ENCODE measurements around the gene CCL16.

- TF ChIP-seq CTCF (IDR thresholded peaks at IDR 0.05), result no peak
- no peak for TF ChIP-seq POLR2A (IDR thresholded peaks at IDR 0.05)
- TF ChIP-seq POLR2AphosphoS5 (IDR thresholded peaks at IDR 0.05), result no peak
- TF ChIP-seq EP300 (IDR thresholded peaks at IDR 0.05), result no peak
Measured at GRCh38 chr17:35982409-35983191, 1.3 kb upstream of the CCL16 start.

Data from upper lobe of left lung (tissue), 4 donors.